Endodermal cell (in vitro differentiated cells): Measurements from ENCODE around the gene MPC1. TPM values are rescaled to one million over a fixed set of nuclear protein-coding genes. Genes with fewer than 3 reads are reported as not detected.

Source experiments
- DNase-seq: peaks from one replicate; pipeline ENCODE4 v3.0.0-alpha.2; 2017
- H3K27ac ChIP-seq: 2 replicates; pipeline ENCODE4 v1.5.1; 2013; ENCODE audit warnings: mild to moderate bottlenecking, low read depth, low read length, moderate library complexity
- H3K27me3 ChIP-seq: 2 replicates; pipeline ENCODE4 v1.6.1; 2013; ENCODE audit warnings: mild to moderate bottlenecking, low read length, moderate library complexity; ENCODE audit not compliant: insufficient read depth, control insufficient read depth, poor library complexity, severe bottlenecking
- H3K36me3 ChIP-seq: 2 replicates; pipeline ENCODE4 v1.7.0; 2013; ENCODE audit warnings: mild to moderate bottlenecking, low read length, moderate library complexity; ENCODE audit not compliant: control insufficient read depth, insufficient read depth
- H3K4me1 ChIP-seq: one replicate; pipeline ENCODE4 v1.7.0; 2013; ENCODE audit warnings: low read length; ENCODE audit not compliant: control insufficient read depth, insufficient read depth
- H3K4me3 ChIP-seq: 2 replicates; pipeline ENCODE4 v1.5.1; 2013; ENCODE audit warnings: mild to moderate bottlenecking, low read length, moderate library complexity
- H3K9ac ChIP-seq: 2 replicates; pipeline ENCODE4 v1.6.1; 2013; ENCODE audit warnings: mild to moderate bottlenecking, low read length, moderate library complexity; ENCODE audit not compliant: poor library complexity, severe bottlenecking; ENCODE audit errors: extremely low read depth
- H3K9me3 ChIP-seq: 2 replicates; pipeline ENCODE4 v1.6.1; 2013; ENCODE audit warnings: mild to moderate bottlenecking, low read length, moderate library complexity; ENCODE audit not compliant: control insufficient read depth
- H3K27ac Mint-ChIP-seq: 2 replicates; pipeline ENCODE4 v1.8.0; 2020; ENCODE audit warnings: mixed read lengths
- H3K27me3 Mint-ChIP-seq: 2 replicates; pipeline ENCODE4 v1.8.0; 2021; ENCODE audit warnings: mild to moderate bottlenecking, mixed read lengths; ENCODE audit not compliant: insufficient read depth
- H3K36me3 Mint-ChIP-seq: 2 replicates; pipeline ENCODE4 v1.8.0; 2020; ENCODE audit warnings: low read depth, mixed read lengths
- H3K4me1 Mint-ChIP-seq: 2 replicates; pipeline ENCODE4 v1.8.0; 2020; ENCODE audit warnings: mixed read lengths
- H3K4me3 Mint-ChIP-seq: 2 replicates; pipeline ENCODE4 v1.8.0; 2020; ENCODE audit warnings: mild to moderate bottlenecking, moderate library complexity, mixed read lengths
- H3K9me3 Mint-ChIP-seq: 2 replicates; pipeline ENCODE4 v1.8.0; 2020; ENCODE audit warnings: mild to moderate bottlenecking, mixed read lengths
- CTCF ChIP-seq: fragments of 200-600 bp; sonication (generic); conservative IDR thresholded peaks from 2 replicates; pipeline ENCODE4 v1.5.0; 2021; ENCODE audit warnings: antibody characterized with exemption, mild to moderate bottlenecking
- WGBS, 2 experiments: methylation state at CpG; one replicate each; pipeline versions ENCODE4 v1.1.5 to v1.1.7; 2013; ENCODE audit warnings: missing lambda C conversion rate in 2 of 2, mixed read lengths in 1 of 2; ENCODE audit not compliant: insufficient coverage in 1 of 2, insufficient read length in 1 of 2; 5-methylcytosine and 5-hydroxymethylcytosine counted together
- total RNA-seq, 2 donors: library from RNA; stranded (reverse); fragmentation: NEBNext Ultra II Directional in 1 of 2; extraction: Animal tissue kit (Norgen Biotek cat#: 25700) in 1 of 2; gene quantifications; 2 replicates in 1 of 2; 3 replicates in 1 of 2; pipeline ENCODE4 v1.2.1, GENCODE V29; 2021

Gene MPC1
- total RNA-seq, 2 donors from 2014 or later: 8.2 to 8.7 TPM

- Histone ChIP-seq H3K36me3 (no peaks in the 10 kb centered on the region), H3K4me3 (no peak overlapping the region), H3K4me1 (no peaks in the 10 kb centered on the region), H3K9me3 (no peaks in the 10 kb centered on the region), H3K27me3 (peaks cover 6% of the 10 kb centered on the region), H3K27ac (no peak overlapping the region), H3K9ac (no peak overlapping the region)
- Mint-ChIP-seq H3K4me3 (no peak overlapping the region), H3K4me1 (peaks cover 3% of the 10 kb centered on the region), H3K27ac (no peak overlapping the region), H3K36me3 (no peaks in the 10 kb centered on the region), H3K9me3 (peaks cover 18% of the 10 kb centered on the region), H3K27me3 (peaks cover 31% of the 10 kb centered on the region)
- TF ChIP-seq CTCF: no peak
- no peak for DNase-seq
- WGBS, 2 experiments: 89 to 93% methylated on average over 6 of the region's 6 CpGs
Observed at GRCh38 chr6:166395778-166396177, 13.0 kb upstream of the MPC1 start.

GRCh38 chr6:166395351-166395750 is 12.6 kb upstream of the MPC1 start:
- no peaks in the 10 kb centered on the region for H3K4me1 ChIP-seq
- peaks cover 31% of the 10 kb centered on the region for H3K27me3 Mint-ChIP-seq
- H3K36me3 ChIP-seq: no peaks in the 10 kb centered on the region
- H3K27ac Mint-ChIP-seq: no peak overlapping the region
- H3K27ac ChIP-seq: no peak overlapping the region
- H3K4me3 ChIP-seq: no peak overlapping the region
- H3K9ac ChIP-seq: no peak overlapping the region
- no peak overlapping the region for H3K4me3 Mint-ChIP-seq
- TF ChIP-seq CTCF: no peak
- 94 to 96% methylated on average over 5 to 6 of the region's 6 CpGs for whole genome bisulfite sequencing, 2 experiments
- peaks cover 18% of the 10 kb centered on the region for H3K9me3 Mint-ChIP-seq
- H3K27me3 ChIP-seq: peaks cover 6% of the 10 kb centered on the region
- no peaks in the 10 kb centered on the region for H3K36me3 Mint-ChIP-seq
- no peaks in the 10 kb centered on the region for H3K9me3 ChIP-seq
- no peak for DNase-seq
- H3K4me1 Mint-ChIP-seq: peaks cover 7% of the 10 kb centered on the region

GRCh38 chr6:166394036-166394892 is 11.5 kb upstream of the MPC1 start:
- Mint-ChIP-seq H3K4me3 (no peak overlapping the region), H3K9me3 (peaks cover 18% of the 10 kb centered on the region), H3K27ac (no peak overlapping the region), H3K36me3 (no peaks in the 10 kb centered on the region), H3K4me1 (peaks cover 15% of the 10 kb centered on the region), H3K27me3 (peaks cover 27% of the 10 kb centered on the region)
- TF ChIP-seq CTCF: no peak
- H3K4me3 ChIP-seq: no peak overlapping the region
- no peak for DNase-seq
- peaks cover 6% of the 10 kb centered on the region for H3K27me3 ChIP-seq
- no peak overlapping the region for H3K9ac ChIP-seq
- 83 to 88% methylated on average over 6 to 9 of the region's 10 CpGs for WGBS, 2 experiments
- no peaks in the 10 kb centered on the region for H3K4me1 ChIP-seq
- no peaks in the 10 kb centered on the region for H3K9me3 ChIP-seq
- H3K36me3 ChIP-seq: no peaks in the 10 kb centered on the region
- no peak overlapping the region for H3K27ac ChIP-seq
